K562 (cell line): ENCODE measurements around the gene NUDT22. TPM values are rescaled to one million over a fixed set of nuclear protein-coding genes. Genes with fewer than 3 reads are reported as not detected.
A peak's percentile ranks its signal among the peaks of the same experiment; 100 is the strongest.

ENCODE experiments used
- CHD4 ChIP-seq: fragments of 200-600 bp; sonication (generic); IDR thresholded peaks from 3 replicates; pipeline ENCODE4 v1.6.1; 2012; ENCODE audit warnings: low read depth, mild to moderate bottlenecking, mixed read lengths, low read length, inconsistent platforms; ENCODE audit not compliant: insufficient read depth, insufficient replicate concordance, poor library complexity, severe bottlenecking
- EP400 ChIP-seq: fragments of 450-650 bp; IDR thresholded peaks from 2 replicates; pipeline ENCODE4 v1.6.1; 2017; ENCODE audit warnings: antibody characterized with exemption, mild to moderate bottlenecking, moderate library complexity
- HIVEP1 ChIP-seq: fragments of 250-450 bp; sonication (Bioruptor Pico); IDR thresholded peaks from 2 replicates; pipeline ENCODE4 v1.4.0; 2020; ENCODE audit warnings: mild to moderate bottlenecking
- NCOA1 ChIP-seq: fragments of 450-650 bp; IDR thresholded peaks from 2 replicates; pipeline ENCODE4 v1.6.1; 2016; ENCODE audit warnings: low read depth
- NFE2 ChIP-seq: IDR thresholded peaks from 2 replicates; pipeline ENCODE4 v1.6.1; 2014; ENCODE audit warnings: antibody characterized with exemption, low read depth
- PHF21A ChIP-seq: fragments of 450-650 bp; IDR thresholded peaks from 2 replicates; pipeline ENCODE4 v1.6.1; 2017; ENCODE audit warnings: low read depth, borderline replicate concordance
- SUPT5H ChIP-seq: fragments of 450-650 bp; IDR thresholded peaks from 2 replicates; pipeline ENCODE4 v1.6.1; 2016
- TAF15 ChIP-seq: fragments of 200-400 bp; formaldehyde crosslinking; IDR thresholded peaks from 2 replicates; pipeline ENCODE4 v1.6.1; 2017; ENCODE audit warnings: mild to moderate bottlenecking, low read depth, low read length, moderate library complexity
- ZNF253 ChIP-seq: fragments of 250-450 bp; sonication (Bioruptor Pico); conservative IDR thresholded peaks from 2 replicates; pipeline ENCODE4 v1.6.1; 2021; ENCODE audit warnings: mild to moderate bottlenecking
- polyA plus RNA-seq, 8 experiments: library from polyadenylated mRNA; depleted of rRNA in 4 of 8; stranded (reverse) in 5 of 8; unstranded in 3 of 8; fragments of >200 nt; fragmentation: Nextera tagmentation in 2 of 8; fragmentation: Illumina TruSeq in 1 of 8; extraction: Ambion mirVana in 2 of 8; extraction: Trizol in 1 of 8; gene quantifications; 2 replicates each; pipeline versions ENCODE4 v1.2.1 to v1.2.3, GENCODE V29; 2011 to 2014; ENCODE audit warnings: inconsistent platforms in 1 of 8, missing spikeins in 1 of 8
- total RNA-seq, 7 experiments: library from RNA; depleted of rRNA in 6 of 7; stranded (reverse); fragments of >200 nt in 6 of 7; fragmentation: Illumina TruSeq in 2 of 7; extraction: Trizol in 2 of 7; gene quantifications; 2 replicates each; pipeline versions ENCODE4 v1.2.1 to v1.2.3, GENCODE V29; 2011 to 2021; ENCODE audit warnings: low replicate concordance in 1 of 7
- TF ChIP-seq, protein P1 (sequence below): fragments of 450-650 bp; IDR thresholded peaks from 2 replicates; pipeline ENCODE4 v1.6.1; 2017; ENCODE audit warnings: mild to moderate bottlenecking, moderate library complexity
- TF ChIP-seq, protein P2 (sequence below): sonication (generic); formaldehyde crosslinking; IDR thresholded peaks from 2 replicates; pipeline ENCODE4 v1.8.1; 2023; ENCODE audit warnings: mild to moderate bottlenecking, missing genetic modification reagents
- TF ChIP-seq, protein P3 (sequence below): fragments of 250-450 bp; sonication (Bioruptor Pico); IDR thresholded peaks from 2 replicates; pipeline ENCODE4 v1.8.0; 2022; ENCODE audit warnings: inconsistent platforms
- TF ChIP-seq, protein P4 (sequence below): fragments of 250-450 bp; sonication (Bioruptor Pico); IDR thresholded peaks from 2 replicates; pipeline ENCODE4 v1.9.0; 2021; ENCODE audit warnings: mild to moderate bottlenecking
- TF ChIP-seq, protein P5 (sequence below): fragments of 450-650 bp; IDR thresholded peaks from 2 replicates; pipeline ENCODE4 v1.7.1; 2018; ENCODE audit warnings: mild to moderate bottlenecking, low read depth; ENCODE audit not compliant: partially characterized antibody
- TF ChIP-seq, protein P6 (sequence below), 2 experiments: fragments of 250-450 bp in 1 of 2; fragments of 450-650 bp in 1 of 2; sonication (Bioruptor Pico) in 1 of 2; IDR thresholded peaks; 2 replicates each; pipeline versions ENCODE4 v1.6.1 to v1.8.0; 2016 to 2021; ENCODE audit warnings: mild to moderate bottlenecking in 2 of 2, moderate library complexity in 2 of 2, missing compliant biosample characterization in 1 of 2, missing genetic modification characterization in 1 of 2

NUDT22 gene
- total and polyA plus RNA-seq, 9 of the 15 experiments (the other 6 are each of a cell fraction or from before 2014, with no cell fraction given), result 6.3 to 92.6 (median 37.4) TPM

DNA sequence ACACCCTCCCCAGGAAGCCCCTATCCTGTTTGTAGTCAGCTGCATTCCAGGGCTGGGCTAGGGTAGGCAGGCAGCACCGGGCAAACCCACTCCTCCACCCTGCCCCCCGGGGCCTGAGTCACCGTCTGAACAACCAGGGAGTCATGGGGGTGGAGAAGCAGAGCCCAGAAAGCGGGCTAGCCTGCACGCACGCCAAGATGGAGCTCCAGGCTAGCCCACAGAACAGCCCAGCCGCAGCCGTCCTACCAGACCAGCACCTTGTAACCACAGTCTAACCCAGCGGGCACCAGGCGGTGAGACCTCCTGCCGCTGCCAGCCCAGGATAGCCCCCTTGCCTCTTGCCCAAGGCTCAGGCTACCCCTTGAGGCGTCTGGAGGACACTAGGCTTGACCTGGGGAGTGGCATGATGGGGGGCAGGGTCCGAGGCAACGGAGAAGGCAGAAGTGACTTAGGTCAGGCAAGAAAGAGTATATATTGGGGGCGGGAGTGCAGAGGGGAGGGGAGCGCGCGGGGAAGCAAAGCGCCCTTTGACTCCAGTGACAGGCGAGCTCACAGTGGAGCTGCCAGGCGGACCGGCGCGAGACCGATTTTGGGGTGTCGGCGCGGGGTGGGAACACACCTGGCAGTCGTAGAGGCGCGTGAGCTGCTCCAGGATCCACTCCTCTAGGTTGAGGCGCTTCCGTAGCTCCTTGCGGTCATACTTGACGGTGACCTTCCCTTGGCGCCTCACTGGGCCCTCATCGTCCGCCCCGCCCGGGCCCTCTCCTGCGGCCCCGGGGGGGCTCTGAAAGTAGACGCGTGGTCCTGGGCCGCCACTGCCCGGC, 19.9 kb downstream of the NUDT22 start (continued):
- TF ChIP-seq, protein P1, sequence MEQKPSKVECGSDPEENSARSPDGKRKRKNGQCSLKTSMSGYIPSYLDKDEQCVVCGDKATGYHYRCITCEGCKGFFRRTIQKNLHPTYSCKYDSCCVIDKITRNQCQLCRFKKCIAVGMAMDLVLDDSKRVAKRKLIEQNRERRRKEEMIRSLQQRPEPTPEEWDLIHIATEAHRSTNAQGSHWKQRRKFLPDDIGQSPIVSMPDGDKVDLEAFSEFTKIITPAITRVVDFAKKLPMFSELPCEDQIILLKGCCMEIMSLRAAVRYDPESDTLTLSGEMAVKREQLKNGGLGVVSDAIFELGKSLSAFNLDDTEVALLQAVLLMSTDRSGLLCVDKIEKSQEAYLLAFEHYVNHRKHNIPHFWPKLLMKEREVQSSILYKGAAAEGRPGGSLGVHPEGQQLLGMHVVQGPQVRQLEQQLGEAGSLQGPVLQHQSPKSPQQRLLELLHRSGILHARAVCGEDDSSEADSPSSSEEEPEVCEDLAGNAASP, result no peak
- no peak for TF ChIP-seq HIVEP1 (CRISPR knock-in tag)
- TF ChIP-seq ZNF253 (CRISPR knock-in tag), result no peak
- TF ChIP-seq CHD4, result no peak
- TF ChIP-seq, protein P2, sequence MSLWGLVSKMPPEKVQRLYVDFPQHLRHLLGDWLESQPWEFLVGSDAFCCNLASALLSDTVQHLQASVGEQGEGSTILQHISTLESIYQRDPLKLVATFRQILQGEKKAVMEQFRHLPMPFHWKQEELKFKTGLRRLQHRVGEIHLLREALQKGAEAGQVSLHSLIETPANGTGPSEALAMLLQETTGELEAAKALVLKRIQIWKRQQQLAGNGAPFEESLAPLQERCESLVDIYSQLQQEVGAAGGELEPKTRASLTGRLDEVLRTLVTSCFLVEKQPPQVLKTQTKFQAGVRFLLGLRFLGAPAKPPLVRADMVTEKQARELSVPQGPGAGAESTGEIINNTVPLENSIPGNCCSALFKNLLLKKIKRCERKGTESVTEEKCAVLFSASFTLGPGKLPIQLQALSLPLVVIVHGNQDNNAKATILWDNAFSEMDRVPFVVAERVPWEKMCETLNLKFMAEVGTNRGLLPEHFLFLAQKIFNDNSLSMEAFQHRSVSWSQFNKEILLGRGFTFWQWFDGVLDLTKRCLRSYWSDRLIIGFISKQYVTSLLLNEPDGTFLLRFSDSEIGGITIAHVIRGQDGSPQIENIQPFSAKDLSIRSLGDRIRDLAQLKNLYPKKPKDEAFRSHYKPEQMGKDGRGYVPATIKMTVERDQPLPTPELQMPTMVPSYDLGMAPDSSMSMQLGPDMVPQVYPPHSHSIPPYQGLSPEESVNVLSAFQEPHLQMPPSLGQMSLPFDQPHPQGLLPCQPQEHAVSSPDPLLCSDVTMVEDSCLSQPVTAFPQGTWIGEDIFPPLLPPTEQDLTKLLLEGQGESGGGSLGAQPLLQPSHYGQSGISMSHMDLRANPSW (CRISPR knock-in tag), result no peak
- TF ChIP-seq NFE2, result peak; percentile 61
- TF ChIP-seq NCOA1, result no peak
- TF ChIP-seq EP400, result peak; percentile 87
- TF ChIP-seq TAF15, result no peak
- TF ChIP-seq, protein P3, sequence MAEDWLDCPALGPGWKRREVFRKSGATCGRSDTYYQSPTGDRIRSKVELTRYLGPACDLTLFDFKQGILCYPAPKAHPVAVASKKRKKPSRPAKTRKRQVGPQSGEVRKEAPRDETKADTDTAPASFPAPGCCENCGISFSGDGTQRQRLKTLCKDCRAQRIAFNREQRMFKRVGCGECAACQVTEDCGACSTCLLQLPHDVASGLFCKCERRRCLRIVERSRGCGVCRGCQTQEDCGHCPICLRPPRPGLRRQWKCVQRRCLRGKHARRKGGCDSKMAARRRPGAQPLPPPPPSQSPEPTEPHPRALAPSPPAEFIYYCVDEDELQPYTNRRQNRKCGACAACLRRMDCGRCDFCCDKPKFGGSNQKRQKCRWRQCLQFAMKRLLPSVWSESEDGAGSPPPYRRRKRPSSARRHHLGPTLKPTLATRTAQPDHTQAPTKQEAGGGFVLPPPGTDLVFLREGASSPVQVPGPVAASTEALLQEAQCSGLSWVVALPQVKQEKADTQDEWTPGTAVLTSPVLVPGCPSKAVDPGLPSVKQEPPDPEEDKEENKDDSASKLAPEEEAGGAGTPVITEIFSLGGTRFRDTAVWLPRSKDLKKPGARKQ (CRISPR knock-in tag), result no peak
- TF ChIP-seq, protein P4, sequence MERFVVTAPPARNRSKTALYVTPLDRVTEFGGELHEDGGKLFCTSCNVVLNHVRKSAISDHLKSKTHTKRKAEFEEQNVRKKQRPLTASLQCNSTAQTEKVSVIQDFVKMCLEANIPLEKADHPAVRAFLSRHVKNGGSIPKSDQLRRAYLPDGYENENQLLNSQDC (CRISPR knock-in tag), result no peak
- 0 out of 2 replicates have a peak, but pooled peaks have one; percentile 64 for TF ChIP-seq SUPT5H
- TF ChIP-seq, protein P5, sequence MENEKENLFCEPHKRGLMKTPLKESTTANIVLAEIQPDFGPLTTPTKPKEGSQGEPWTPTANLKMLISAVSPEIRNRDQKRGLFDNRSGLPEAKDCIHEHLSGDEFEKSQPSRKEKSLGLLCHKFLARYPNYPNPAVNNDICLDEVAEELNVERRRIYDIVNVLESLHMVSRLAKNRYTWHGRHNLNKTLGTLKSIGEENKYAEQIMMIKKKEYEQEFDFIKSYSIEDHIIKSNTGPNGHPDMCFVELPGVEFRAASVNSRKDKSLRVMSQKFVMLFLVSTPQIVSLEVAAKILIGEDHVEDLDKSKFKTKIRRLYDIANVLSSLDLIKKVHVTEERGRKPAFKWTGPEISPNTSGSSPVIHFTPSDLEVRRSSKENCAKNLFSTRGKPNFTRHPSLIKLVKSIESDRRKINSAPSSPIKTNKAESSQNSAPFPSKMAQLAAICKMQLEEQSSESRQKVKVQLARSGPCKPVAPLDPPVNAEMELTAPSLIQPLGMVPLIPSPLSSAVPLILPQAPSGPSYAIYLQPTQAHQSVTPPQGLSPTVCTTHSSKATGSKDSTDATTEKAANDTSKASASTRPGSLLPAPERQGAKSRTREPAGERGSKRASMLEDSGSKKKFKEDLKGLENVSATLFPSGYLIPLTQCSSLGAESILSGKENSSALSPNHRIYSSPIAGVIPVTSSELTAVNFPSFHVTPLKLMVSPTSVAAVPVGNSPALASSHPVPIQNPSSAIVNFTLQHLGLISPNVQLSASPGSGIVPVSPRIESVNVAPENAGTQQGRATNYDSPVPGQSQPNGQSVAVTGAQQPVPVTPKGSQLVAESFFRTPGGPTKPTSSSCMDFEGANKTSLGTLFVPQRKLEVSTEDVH, result peak; percentile 12
- TF ChIP-seq, protein P6, sequence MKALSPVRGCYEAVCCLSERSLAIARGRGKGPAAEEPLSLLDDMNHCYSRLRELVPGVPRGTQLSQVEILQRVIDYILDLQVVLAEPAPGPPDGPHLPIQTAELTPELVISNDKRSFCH (CRISPR knock-in tag; IDR thresholded peaks at IDR 0.05), result no peak
- TF ChIP-seq, protein P6 (tag; IDR thresholded peaks at IDR 0.05), result no peak
- no peak for TF ChIP-seq PHF21A
